Sigmoid colon (tissue), 7 donors: Measurements from ENCODE around the gene HPRT1. TPM values are rescaled to one million over a fixed set of nuclear protein-coding genes. Genes with fewer than 3 reads are reported as not detected.

Source experiments
- DNase-seq: peaks from one replicate; pipeline ENCODE4 v3.0.0-alpha.2; 2019
- H3K27ac ChIP-seq, 4 donors: fragments of 200-600 bp; sonication (generic); one replicate each; pipeline ENCODE4 v1.5.1; 2016 to 2019; ENCODE audit warnings: mild to moderate bottlenecking in 1 of 4
- H3K27me3 ChIP-seq, 3 donors: fragments of 200-600 bp; sonication (generic); one replicate each; pipeline ENCODE4 v1.5.1; 2019; ENCODE audit warnings: mild to moderate bottlenecking in 1 of 3
- H3K36me3 ChIP-seq, 4 donors: fragments of 200-600 bp; sonication (generic); one replicate each; pipeline ENCODE4 v1.5.1; 2016 to 2019
- H3K4me1 ChIP-seq, 4 donors: fragments of 200-600 bp; sonication (generic); one replicate each; pipeline ENCODE4 v1.5.1; 2017 to 2019
- H3K4me3 ChIP-seq, 4 donors: fragments of 200-600 bp; sonication (generic); one replicate each; pipeline ENCODE4 v1.5.1; 2017 to 2019; ENCODE audit warnings: mild to moderate bottlenecking in 2 of 4, moderate library complexity in 1 of 4
- H3K9me3 ChIP-seq, 4 donors: fragments of 200-600 bp in 3 of 4; sonication (generic) in 3 of 4; one replicate each; pipeline versions ENCODE4 v1.5.1 to v1.6.1; 2013 to 2019
- EP300 ChIP-seq, 4 donors: sonication (generic); formaldehyde crosslinking; IDR thresholded peaks; one replicate each; pipeline ENCODE4 v1.6.1; 2017; ENCODE audit warnings: antibody characterized with exemption in 4 of 4
- POLR2A ChIP-seq, 2 donors: fragments of 450-650 bp; IDR thresholded peaks; one replicate each; pipeline ENCODE4 v1.6.1; 2016; ENCODE audit warnings: antibody characterized with exemption in 2 of 2, mild to moderate bottlenecking in 2 of 2, moderate library complexity in 2 of 2
- POLR2AphosphoS5 ChIP-seq, 4 donors: sonication (generic); formaldehyde crosslinking; IDR thresholded peaks; one replicate each; pipeline ENCODE4 v1.6.1; 2017; ENCODE audit warnings: antibody characterized with exemption in 4 of 4
- WGBS, 2 donors: extraction: QIAGEN DNeasy Blood & Tissue Kit; methylation state at CpG; one replicate each; pipeline ENCODE4 v1.1.7; 2013; 5-methylcytosine and 5-hydroxymethylcytosine counted together
- intact Hi-C: fragments of 100-400 bp; cut with DNase I; formaldehyde crosslinking; loops from one replicate; pipeline ENCODE4 v1.15.1; 2023
- polyA plus RNA-seq, 3 donors: library from polyadenylated mRNA; stranded (reverse); fragments of 200-250 nt; gene quantifications; one replicate each; pipeline ENCODE4 v1.2.3, GENCODE V29; 2013
- total RNA-seq, 4 donors: library from RNA; depleted of rRNA; stranded (reverse); fragments of >200 nt; gene quantifications; one replicate each; pipeline ENCODE4 v1.1.0, GENCODE V29; 2016
- TF ChIP-seq, protein P1 (sequence below), 4 experiments: fragments of 450-650 bp in 3 of 4; fragments of 200-600 bp in 1 of 4; IDR thresholded peaks; one replicate each; pipeline ENCODE4 v1.5.1; 2016 to 2019; ENCODE audit warnings: antibody characterized with exemption in 4 of 4, mild to moderate bottlenecking in 3 of 4, moderate library complexity in 2 of 4
- donor health status: healthy with polysubstance abuse.
- donor health status: Bipolar disorder and iron deficiency.
- donor health status: healthy.

HPRT1 gene
- total and polyA plus RNA-seq, 7 donors: 7.8 to 46.0 (median 15.0) TPM

DNA sequence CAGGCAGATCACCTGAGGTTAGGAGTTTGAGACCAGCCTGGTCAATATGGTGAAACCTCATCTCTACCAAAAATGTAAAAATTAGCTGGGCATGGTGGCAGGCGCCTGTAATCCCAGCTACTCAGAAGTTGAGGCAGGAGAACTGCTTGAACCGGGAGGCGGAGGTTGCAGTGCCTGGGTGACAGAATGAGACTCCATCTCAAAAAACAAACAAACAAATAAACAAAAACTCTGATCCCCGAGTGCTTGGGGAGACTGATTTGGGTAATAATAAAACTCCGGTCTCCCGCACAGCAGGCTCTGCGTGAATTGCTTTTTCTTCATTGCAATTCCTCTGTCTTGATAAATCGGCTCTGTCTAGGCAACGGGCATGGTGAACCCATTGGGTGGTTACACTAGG is 73.4 kb downstream of the HPRT1 start:
- Histone ChIP-seq H3K27me3 (no peaks in the 10 kb centered on the region), H3K4me3 (no peak overlapping the region), H3K36me3 (no peaks in the 10 kb centered on the region), H3K27ac (no peak overlapping the region), H3K9me3 (no peaks in the 10 kb centered on the region), H3K4me1 (no peaks in the 10 kb centered on the region)
- DNase-seq: no peak
- TF ChIP-seq, protein P1, sequence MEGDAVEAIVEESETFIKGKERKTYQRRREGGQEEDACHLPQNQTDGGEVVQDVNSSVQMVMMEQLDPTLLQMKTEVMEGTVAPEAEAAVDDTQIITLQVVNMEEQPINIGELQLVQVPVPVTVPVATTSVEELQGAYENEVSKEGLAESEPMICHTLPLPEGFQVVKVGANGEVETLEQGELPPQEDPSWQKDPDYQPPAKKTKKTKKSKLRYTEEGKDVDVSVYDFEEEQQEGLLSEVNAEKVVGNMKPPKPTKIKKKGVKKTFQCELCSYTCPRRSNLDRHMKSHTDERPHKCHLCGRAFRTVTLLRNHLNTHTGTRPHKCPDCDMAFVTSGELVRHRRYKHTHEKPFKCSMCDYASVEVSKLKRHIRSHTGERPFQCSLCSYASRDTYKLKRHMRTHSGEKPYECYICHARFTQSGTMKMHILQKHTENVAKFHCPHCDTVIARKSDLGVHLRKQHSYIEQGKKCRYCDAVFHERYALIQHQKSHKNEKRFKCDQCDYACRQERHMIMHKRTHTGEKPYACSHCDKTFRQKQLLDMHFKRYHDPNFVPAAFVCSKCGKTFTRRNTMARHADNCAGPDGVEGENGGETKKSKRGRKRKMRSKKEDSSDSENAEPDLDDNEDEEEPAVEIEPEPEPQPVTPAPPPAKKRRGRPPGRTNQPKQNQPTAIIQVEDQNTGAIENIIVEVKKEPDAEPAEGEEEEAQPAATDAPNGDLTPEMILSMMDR (IDR thresholded peaks at IDR 0.05): no peak
- TF ChIP-seq EP300 (IDR thresholded peaks at IDR 0.05): no peak
- TF ChIP-seq POLR2A (IDR thresholded peaks at IDR 0.05): no peak
- no peak for TF ChIP-seq POLR2AphosphoS5 (IDR thresholded peaks at IDR 0.05)
- intact Hi-C loops: no loop called here
- WGBS, 2 donors: 92 to 94% methylated on average over 9 of the region's 9 CpGs

DNA sequence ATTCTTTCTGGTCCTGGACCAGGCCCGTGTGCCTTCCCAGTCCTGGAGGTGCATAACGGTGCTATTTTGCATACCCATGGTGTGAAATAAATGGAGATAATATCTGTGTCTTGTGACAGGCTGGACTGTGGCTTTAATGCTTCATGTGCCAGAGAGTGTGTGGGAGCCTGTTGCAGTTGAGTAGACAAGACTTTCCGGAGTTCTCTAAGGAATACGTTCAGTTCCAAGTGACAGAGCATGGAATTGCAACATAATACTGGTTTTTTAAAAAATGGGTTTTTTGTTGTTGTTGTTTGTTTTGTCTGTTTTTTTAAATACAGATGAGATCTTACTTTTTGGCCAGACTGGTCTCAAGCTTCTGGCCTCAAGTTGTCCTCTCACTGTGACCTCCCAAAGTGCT is 74.0 kb downstream of the HPRT1 start:
- no peak for TF ChIP-seq EP300 (IDR thresholded peaks at IDR 0.05)
- no peak for TF ChIP-seq POLR2AphosphoS5 (IDR thresholded peaks at IDR 0.05)
- TF ChIP-seq, protein P1 (IDR thresholded peaks at IDR 0.05): no peak
- TF ChIP-seq POLR2A (IDR thresholded peaks at IDR 0.05): no peak
- H3K9me3 ChIP-seq: no peaks in the 10 kb centered on the region
- H3K4me3 ChIP-seq: no peak overlapping the region
- H3K36me3 ChIP-seq: no peaks in the 10 kb centered on the region
- 83 to 85% methylated on average over 4 of the region's 4 CpGs for WGBS, 2 donors
- no peak for DNase-seq
- intact Hi-C loops: no loop called here
- no peaks in the 10 kb centered on the region for H3K27me3 ChIP-seq
- no peaks in the 10 kb centered on the region for H3K4me1 ChIP-seq
- no peak overlapping the region for H3K27ac ChIP-seq

DNA sequence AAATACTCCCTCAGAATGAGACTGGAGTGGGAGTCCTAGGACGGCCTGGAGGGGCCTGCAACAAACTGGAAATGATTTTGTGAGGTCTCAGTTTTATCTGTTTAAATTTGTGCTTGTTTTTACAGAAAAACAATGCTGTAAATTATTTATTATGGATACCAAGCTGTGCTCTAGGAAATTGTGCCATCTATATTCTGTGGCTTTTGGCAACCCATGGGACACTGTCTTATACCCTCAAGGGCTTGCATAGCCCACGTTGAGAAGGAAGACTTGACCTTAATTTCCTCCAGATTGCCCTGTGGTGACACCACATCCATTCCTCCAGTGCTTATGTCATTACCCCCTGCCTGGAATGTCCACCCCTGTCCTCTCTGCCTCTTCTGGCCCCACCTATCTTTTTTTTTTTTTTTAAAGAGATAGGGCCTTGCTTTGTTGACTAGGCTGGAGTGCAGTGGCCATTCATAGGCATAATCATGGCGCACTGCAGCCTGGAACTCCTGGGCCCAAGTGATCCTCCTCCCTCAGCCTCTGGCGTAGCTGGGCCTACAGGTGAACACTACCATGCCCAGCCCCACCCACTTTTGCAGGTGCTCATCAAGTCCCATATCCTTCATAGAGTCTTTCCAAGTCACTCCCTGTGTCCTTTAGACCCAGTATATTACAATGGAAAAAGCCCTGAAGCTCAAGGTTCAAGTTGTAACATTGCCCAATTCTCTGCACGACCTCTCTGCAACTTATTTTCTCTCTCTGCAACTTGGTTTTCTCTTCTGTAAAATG is 77.4 kb downstream of the HPRT1 start:
- no peak for DNase-seq
- Histone ChIP-seq H3K36me3 (no peaks in the 10 kb centered on the region), H3K4me1 (no peaks in the 10 kb centered on the region), H3K27ac (no peak overlapping the region), H3K9me3 (no peaks in the 10 kb centered on the region), H3K4me3 (no peak overlapping the region), H3K27me3 (no peaks in the 10 kb centered on the region)
- TF ChIP-seq, protein P1 (IDR thresholded peaks at IDR 0.05): no peak
- TF ChIP-seq EP300 (IDR thresholded peaks at IDR 0.05) (no peak), POLR2AphosphoS5 (IDR thresholded peaks at IDR 0.05) (no peak), POLR2A (IDR thresholded peaks at IDR 0.05) (no peak)
- intact Hi-C loops: no loop called here
- WGBS, 2 donors: 13 to 63% methylated on average over 5 of the region's 5 CpGs

DNA sequence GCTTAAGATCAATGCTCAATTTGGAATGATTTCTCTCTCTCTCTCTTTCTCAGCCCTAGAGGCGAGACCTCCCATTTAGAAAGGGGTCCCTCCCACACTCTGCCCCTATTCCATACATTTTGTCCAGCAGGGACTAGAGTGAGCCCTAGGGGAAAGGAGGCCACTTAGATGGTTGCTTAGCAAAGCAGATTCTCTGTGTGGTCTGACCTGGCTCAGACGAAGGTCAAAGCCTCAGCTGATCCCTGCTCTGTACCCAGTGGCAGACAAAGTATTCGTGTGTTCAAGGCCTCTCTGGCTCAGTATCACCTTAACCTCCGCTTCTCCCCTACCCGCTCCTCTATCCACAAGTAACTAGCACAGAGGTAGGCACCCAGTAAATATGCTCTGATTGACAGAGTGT is 78.4 kb downstream of the HPRT1 start:
- WGBS, 2 donors: 83 to 92% methylated on average over 5 of the region's 5 CpGs
- TF ChIP-seq POLR2AphosphoS5 (IDR thresholded peaks at IDR 0.05): no peak
- TF ChIP-seq, protein P1 (IDR thresholded peaks at IDR 0.05): no peak
- TF ChIP-seq POLR2A (IDR thresholded peaks at IDR 0.05): no peak
- no peak for TF ChIP-seq EP300 (IDR thresholded peaks at IDR 0.05)
- Histone ChIP-seq H3K9me3 (no peaks in the 10 kb centered on the region), H3K27ac (no peak overlapping the region), H3K4me3 (no peak overlapping the region), H3K27me3 (no peaks in the 10 kb centered on the region), H3K36me3 (no peaks in the 10 kb centered on the region), H3K4me1 (no peaks in the 10 kb centered on the region)
- intact Hi-C loops: no loop called here
- no peak for DNase-seq

DNA sequence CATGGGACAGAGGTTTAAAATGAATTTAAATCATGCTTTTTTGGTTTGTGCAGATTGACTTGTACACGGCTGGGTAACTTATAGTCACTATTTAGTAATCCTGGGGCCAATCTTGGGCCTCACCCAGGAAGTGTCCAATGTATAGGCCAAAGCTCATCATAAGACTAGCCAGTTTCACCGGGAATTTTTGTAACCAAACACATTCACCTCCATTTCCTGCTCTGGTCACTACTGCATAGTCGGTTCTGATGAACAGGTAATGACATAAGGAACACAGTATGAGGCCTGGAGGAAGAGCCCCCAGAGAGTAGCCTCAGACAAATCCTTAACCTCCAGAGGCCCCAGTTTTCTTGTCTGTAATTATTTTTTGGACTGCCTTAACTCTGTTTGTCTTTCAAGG is 81.9 kb downstream of the HPRT1 start:
- WGBS, 2 donors: 53 to 79% methylated on average over 3 of the region's 3 CpGs
- H3K36me3 ChIP-seq: no peaks in the 10 kb centered on the region
- no peaks in the 10 kb centered on the region for H3K4me1 ChIP-seq
- H3K9me3 ChIP-seq: no peaks in the 10 kb centered on the region
- H3K27me3 ChIP-seq: peaks cover 7 to 23% (median 7%) of the 10 kb centered on the region in 3 donors
- DNase-seq: no peak
- no peak overlapping the region for H3K27ac ChIP-seq
- intact Hi-C loops: no loop called here
- no peak overlapping the region for H3K4me3 ChIP-seq
- TF ChIP-seq, protein P1 (IDR thresholded peaks at IDR 0.05): no peak
- TF ChIP-seq POLR2A (IDR thresholded peaks at IDR 0.05) (no peak), POLR2AphosphoS5 (IDR thresholded peaks at IDR 0.05) (no peak), EP300 (IDR thresholded peaks at IDR 0.05) (no peak)
